Gastrocnemius medialis (tissue), 4 donors: ENCODE measurements around the gene TBATA. TPM values are rescaled to one million over a fixed set of nuclear protein-coding genes. Genes with fewer than 3 reads are reported as not detected.

Experiments used
- ATAC-seq, 2 donors: fragments of 150-250 bp; one replicate each; pipeline ENCODE4 v1.9.1; 2016
- DNase-seq, 2 donors: peaks; one replicate each; pipeline ENCODE4 v3.0.0-alpha.2; 2019
- H3K27ac ChIP-seq, 4 donors: fragments of 200-600 bp; sonication (generic); 1 replicate in 1 of 4; 2 replicates in 3 of 4; pipeline ENCODE4 v1.5.1; 2016 to 2018; ENCODE audit warnings: mild to moderate bottlenecking in 2 of 4, moderate library complexity in 1 of 4
- H3K27me3 ChIP-seq, 3 donors: fragments of 200-600 bp; sonication (generic) in 2 of 3; 1 replicate in 1 of 3; 2 replicates in 2 of 3; pipeline versions ENCODE4 v1.5.1 to v1.6.0; 2016 to 2019; ENCODE audit warnings: mild to moderate bottlenecking in 1 of 3, moderate library complexity in 1 of 3
- H3K36me3 ChIP-seq, 2 donors: fragments of 200-600 bp; sonication (generic) in 1 of 2; one replicate each; pipeline ENCODE4 v1.5.1; 2017 to 2018
- H3K4me1 ChIP-seq, 2 donors: fragments of 200-600 bp; sonication (generic) in 1 of 2; one replicate each; pipeline ENCODE4 v1.5.1; 2016 to 2017; ENCODE audit warnings: mild to moderate bottlenecking in 2 of 2
- H3K4me3 ChIP-seq, 4 donors: fragments of 200-600 bp; sonication (generic) in 3 of 4; 1 replicate in 1 of 4; 2 replicates in 3 of 4; pipeline ENCODE4 v1.5.1; 2016 to 2019; ENCODE audit warnings: mild to moderate bottlenecking in 2 of 4
- H3K9me3 ChIP-seq, 3 donors: fragments of 200-600 bp; sonication (generic) in 2 of 3; 1 replicate in 1 of 3; 2 replicates in 2 of 3; pipeline ENCODE4 v1.5.1; 2016 to 2019
- CTCF ChIP-seq, 5 experiments: fragments of 450-650 bp in 3 of 5; fragments of 200-600 bp in 2 of 5; sonication (generic) in 2 of 5; IDR thresholded peaks in 4 of 5; conservative IDR thresholded peaks in 1 of 5; 1 replicate in 4 of 5; 2 replicates in 1 of 5; pipeline ENCODE4 v1.5.1; 2016 to 2019; ENCODE audit warnings: antibody characterized with exemption in 5 of 5, mild to moderate bottlenecking in 3 of 5, moderate library complexity in 3 of 5
- POLR2A ChIP-seq, 2 donors: fragments of 450-650 bp; IDR thresholded peaks; one replicate each; pipeline ENCODE4 v1.6.1; 2017; ENCODE audit warnings: antibody characterized with exemption in 2 of 2, mild to moderate bottlenecking in 2 of 2, moderate library complexity in 2 of 2
- in situ Hi-C, 4 donors: fragments of 200-750 bp; cut with MboI; loops; one replicate each; pipeline versions ENCODE4 v1.15.0 to v1.8.0; 2017; ENCODE audit warnings: low sequenced_read_pairs in 4 of 4
- intact Hi-C: fragments of 100-400 bp; cut with DNase I; formaldehyde crosslinking; loops from one replicate; pipeline ENCODE4 v1.15.1; 2023; ENCODE audit warnings: low total_unique reads
- total RNA-seq, 4 donors: library from RNA; depleted of rRNA; stranded (reverse); fragments of >200 nt; gene quantifications; one replicate each; pipeline versions ENCODE4 v1.1.0 to v1.2.3, GENCODE V29; 2016

The TBATA gene
- total RNA-seq, 4 donors from 2014 or later, result not detected

GRCh38 chr10:70801854-70802253 is 16.7 kb upstream of the TBATA start:
- no peaks in the 10 kb centered on the region for H3K9me3 ChIP-seq
- ATAC-seq, result no peak
- no peaks in the 10 kb centered on the region for H3K27me3 ChIP-seq
- in situ Hi-C loops, result no loop called here
- H3K36me3 ChIP-seq, result no peaks in the 10 kb centered on the region
- no peaks in the 10 kb centered on the region for H3K4me1 ChIP-seq
- TF ChIP-seq CTCF (IDR thresholded peaks at IDR 0.05 in 4 of 5, conservative IDR thresholded peaks at IDR 0.05 in 1 of 5) (no peak), POLR2A (IDR thresholded peaks at IDR 0.05) (no peak)
- intact Hi-C loops, result no loop called here
- no peak overlapping the region for H3K4me3 ChIP-seq
- no peak for DNase-seq
- no peak overlapping the region for H3K27ac ChIP-seq

- ATAC-seq (no peak), DNase-seq (no peak)
- Histone ChIP-seq H3K4me1 (no peaks in the 10 kb centered on the region), H3K36me3 (no peaks in the 10 kb centered on the region), H3K27me3 (no peaks in the 10 kb centered on the region), H3K27ac (no peak overlapping the region), H3K4me3 (no peak overlapping the region), H3K9me3 (no peaks in the 10 kb centered on the region)
- intact Hi-C loops (no loop called here), in situ Hi-C loops (no loop called here)
- no peak for TF ChIP-seq POLR2A (IDR thresholded peaks at IDR 0.05)
- TF ChIP-seq CTCF (IDR thresholded peaks at IDR 0.05 in 4 of 5, conservative IDR thresholded peaks at IDR 0.05 in 1 of 5), result no peak
These were observed 13.9 kb upstream of the TBATA start for GRCh38 chr10:70799124-70799523.

- no peak overlapping the region for H3K4me3 ChIP-seq
- no peak for DNase-seq
- no peaks in the 10 kb centered on the region for H3K9me3 ChIP-seq
- no peak overlapping the region for H3K27ac ChIP-seq
- H3K27me3 ChIP-seq, result no peaks in the 10 kb centered on the region
- intact Hi-C loops, result no loop called here
- in situ Hi-C loops, result no loop called here
- TF ChIP-seq CTCF (IDR thresholded peaks at IDR 0.05 in 4 of 5, conservative IDR thresholded peaks at IDR 0.05 in 1 of 5), result no peak
- TF ChIP-seq POLR2A (IDR thresholded peaks at IDR 0.05), result no peak
- no peak for ATAC-seq
- no peaks in the 10 kb centered on the region for H3K4me1 ChIP-seq
- no peaks in the 10 kb centered on the region for H3K36me3 ChIP-seq
These were observed 12.7 kb upstream of the TBATA start for GRCh38 chr10:70797840-70798239.

GRCh38 chr10:70795613-70796012 is 10.4 kb upstream of the TBATA start:
- Histone ChIP-seq H3K4me1 (no peaks in the 10 kb centered on the region), H3K27ac (no peak overlapping the region), H3K9me3 (no peaks in the 10 kb centered on the region), H3K27me3 (no peaks in the 10 kb centered on the region), H3K36me3 (no peaks in the 10 kb centered on the region), H3K4me3 (no peak overlapping the region)
- no peak for ATAC-seq
- no peak for DNase-seq
- TF ChIP-seq CTCF (IDR thresholded peaks at IDR 0.05 in 4 of 5, conservative IDR thresholded peaks at IDR 0.05 in 1 of 5) (no peak), POLR2A (IDR thresholded peaks at IDR 0.05) (no peak)
- in situ Hi-C loops, result no loop called here
- intact Hi-C loops, result no loop called here

- H3K4me3 ChIP-seq, result no peak overlapping the region
- no peaks in the 10 kb centered on the region for H3K27me3 ChIP-seq
- H3K36me3 ChIP-seq, result no peaks in the 10 kb centered on the region
- no peak overlapping the region for H3K27ac ChIP-seq
- DNase-seq (no peak), ATAC-seq (no peak)
- in situ Hi-C loops, result no loop called here
- intact Hi-C loops, result no loop called here
- TF ChIP-seq CTCF (IDR thresholded peaks at IDR 0.05 in 4 of 5, conservative IDR thresholded peaks at IDR 0.05 in 1 of 5) (no peak), POLR2A (IDR thresholded peaks at IDR 0.05) (no peak)
- no peaks in the 10 kb centered on the region for H3K9me3 ChIP-seq
- H3K4me1 ChIP-seq, result no peaks in the 10 kb centered on the region
These were observed 6.3 kb upstream of the TBATA start for GRCh38 chr10:70791386-70792039.
